HEK293 (cell line): Measurements from ENCODE around the gene ATP5PO.

Experiments used
- HOXA7 ChIP-seq: sonication (generic); formaldehyde crosslinking; IDR thresholded peaks from 2 replicates; pipeline ENCODE4 v1.8.1; 2022; ENCODE audit warnings: missing genetic modification reagents, borderline replicate concordance
- HOXD13 ChIP-seq: sonication (generic); formaldehyde crosslinking; IDR thresholded peaks from 2 replicates; pipeline ENCODE4 v1.8.0; 2022; ENCODE audit warnings: missing genetic modification reagents, borderline replicate concordance
- MEIS1 ChIP-seq: sonication (generic); formaldehyde crosslinking; IDR thresholded peaks from 2 replicates; pipeline ENCODE4 v1.8.1; 2022; ENCODE audit warnings: missing genetic modification reagents, mild to moderate bottlenecking, borderline replicate concordance
- MYNN ChIP-seq: fragments of 450-650 bp; formaldehyde crosslinking; IDR thresholded peaks from 2 replicates; pipeline ENCODE4 v1.5.1; 2016; ENCODE audit warnings: missing biosample characterization, missing genetic modification characterization, borderline replicate concordance
- SP2 ChIP-seq: fragments of 450-650 bp; formaldehyde crosslinking; IDR thresholded peaks from 2 replicates; pipeline ENCODE4 v1.5.1; 2016; ENCODE audit warnings: missing biosample characterization, missing genetic modification characterization
- YY1 ChIP-seq: fragments of 450-650 bp; formaldehyde crosslinking; IDR thresholded peaks from 2 replicates; pipeline ENCODE4 v1.5.1; 2018; ENCODE audit warnings: missing biosample characterization, missing genetic modification characterization
- ZBTB20 ChIP-seq: fragments of 450-650 bp; formaldehyde crosslinking; IDR thresholded peaks from 2 replicates; pipeline ENCODE4 v1.5.1; 2016; ENCODE audit warnings: missing biosample characterization, missing genetic modification characterization
- ZBTB26 ChIP-seq: fragments of 450-650 bp; formaldehyde crosslinking; optimal IDR thresholded peaks from 2 replicates; pipeline ENCODE3; 2016; ENCODE audit warnings: missing biosample characterization, mild to moderate bottlenecking, missing genetic modification characterization
- ZBTB8A ChIP-seq: fragments of 450-650 bp; formaldehyde crosslinking; IDR thresholded peaks from 2 replicates; pipeline ENCODE4 v1.5.1; 2016; ENCODE audit warnings: missing biosample characterization, missing genetic modification characterization
- ZFP3 ChIP-seq: fragments of 450-650 bp; formaldehyde crosslinking; IDR thresholded peaks from 2 replicates; pipeline ENCODE4 v1.5.1; 2016; ENCODE audit warnings: low read depth, missing biosample characterization, missing genetic modification characterization
- ZFP37 ChIP-seq: fragments of 450-650 bp; formaldehyde crosslinking; IDR thresholded peaks from 2 replicates; pipeline ENCODE4 v1.5.1; 2016; ENCODE audit warnings: missing biosample characterization, missing genetic modification characterization
- ZFP41 ChIP-seq: fragments of 450-650 bp; formaldehyde crosslinking; IDR thresholded peaks from 2 replicates; pipeline ENCODE4 v1.5.1; 2016; ENCODE audit warnings: missing biosample characterization, missing genetic modification characterization, borderline replicate concordance
- ZFP69B ChIP-seq: fragments of 450-650 bp; formaldehyde crosslinking; IDR thresholded peaks from 2 replicates; pipeline ENCODE4 v1.5.1; 2016; ENCODE audit warnings: missing biosample characterization, missing genetic modification characterization
- ZIC2 ChIP-seq: fragments of 450-650 bp; formaldehyde crosslinking; IDR thresholded peaks from 2 replicates; pipeline ENCODE4 v1.5.1; 2016; ENCODE audit warnings: missing biosample characterization, missing genetic modification characterization
- ZNF114 ChIP-seq: fragments of 450-650 bp; formaldehyde crosslinking; IDR thresholded peaks from 2 replicates; pipeline ENCODE4 v1.5.0; 2017; ENCODE audit warnings: missing biosample characterization, missing genetic modification characterization
- ZNF175 ChIP-seq: fragments of 450-650 bp; formaldehyde crosslinking; IDR thresholded peaks from 2 replicates; pipeline ENCODE4 v1.5.1; 2016; ENCODE audit warnings: missing biosample characterization, missing genetic modification characterization
- ZNF214 ChIP-seq: fragments of 450-650 bp; formaldehyde crosslinking; IDR thresholded peaks from 2 replicates; pipeline ENCODE4 v1.5.1; 2017; ENCODE audit warnings: missing biosample characterization, mild to moderate bottlenecking, missing genetic modification characterization, borderline replicate concordance
- ZNF311 ChIP-seq: fragments of 450-650 bp; formaldehyde crosslinking; IDR thresholded peaks from 2 replicates; pipeline ENCODE4 v1.5.1; 2017; ENCODE audit warnings: missing biosample characterization, missing genetic modification characterization, borderline replicate concordance
- ZNF335 ChIP-seq: fragments of 450-650 bp; formaldehyde crosslinking; conservative IDR thresholded peaks from 2 replicates; pipeline ENCODE4 v1.5.1; 2016; ENCODE audit warnings: missing biosample characterization, missing genetic modification characterization
- ZNF350 ChIP-seq: fragments of 450-650 bp; formaldehyde crosslinking; IDR thresholded peaks from 2 replicates; pipeline ENCODE4 v1.5.0; 2017; ENCODE audit warnings: missing biosample characterization, mild to moderate bottlenecking, missing genetic modification characterization
- ZNF366 ChIP-seq: fragments of 450-650 bp; formaldehyde crosslinking; conservative IDR thresholded peaks from 2 replicates; pipeline ENCODE4 v1.5.1; 2016; ENCODE audit warnings: missing biosample characterization, missing genetic modification characterization
- ZNF37A ChIP-seq: fragments of 450-650 bp; IDR thresholded peaks from 2 replicates; pipeline ENCODE4 v1.5.1; 2018; ENCODE audit warnings: missing biosample characterization, missing genetic modification characterization
- ZNF394 ChIP-seq: fragments of 450-650 bp; formaldehyde crosslinking; IDR thresholded peaks from 2 replicates; pipeline ENCODE4 v1.5.1; 2016; ENCODE audit warnings: missing biosample characterization, missing genetic modification characterization, mild to moderate bottlenecking, moderate library complexity, borderline replicate concordance
- ZNF501 ChIP-seq: fragments of 450-650 bp; formaldehyde crosslinking; IDR thresholded peaks from 2 replicates; pipeline ENCODE4 v1.5.1; 2016; ENCODE audit warnings: missing biosample characterization, missing genetic modification characterization
- ZNF544 ChIP-seq: fragments of 450-650 bp; formaldehyde crosslinking; IDR thresholded peaks from 2 replicates; pipeline ENCODE4 v1.5.0; 2017; ENCODE audit warnings: missing biosample characterization, missing genetic modification characterization
- ZNF610 ChIP-seq: fragments of 450-650 bp; formaldehyde crosslinking; IDR thresholded peaks from 2 replicates; pipeline ENCODE4 v1.5.1; 2016; ENCODE audit warnings: missing biosample characterization, missing genetic modification characterization, borderline replicate concordance
- ZNF664 ChIP-seq: fragments of 450-650 bp; formaldehyde crosslinking; IDR thresholded peaks from 2 replicates; pipeline ENCODE4 v1.5.1; 2016; ENCODE audit warnings: missing biosample characterization, missing genetic modification characterization
- ZNF701 ChIP-seq: fragments of 450-650 bp; formaldehyde crosslinking; IDR thresholded peaks from 2 replicates; pipeline ENCODE4 v1.5.1; 2016; ENCODE audit warnings: missing biosample characterization, missing genetic modification characterization
- ZNF777 ChIP-seq: fragments of 450-650 bp; formaldehyde crosslinking; IDR thresholded peaks from 2 replicates; pipeline ENCODE4 v1.5.1; 2017; ENCODE audit warnings: missing biosample characterization, missing genetic modification characterization, borderline replicate concordance
- ZNF843 ChIP-seq: fragments of 450-650 bp; formaldehyde crosslinking; IDR thresholded peaks from 2 replicates; pipeline ENCODE4 v1.5.1; 2016; ENCODE audit warnings: missing biosample characterization, missing genetic modification characterization
- ZXDB ChIP-seq: fragments of 450-650 bp; formaldehyde crosslinking; IDR thresholded peaks from 2 replicates; pipeline ENCODE4 v1.5.1; 2016; ENCODE audit warnings: missing biosample characterization, missing genetic modification characterization
- TF ChIP-seq, protein P1 (sequence below): fragments of 450-650 bp; formaldehyde crosslinking; IDR thresholded peaks from 2 replicates; pipeline ENCODE4 v1.5.1; 2016; ENCODE audit warnings: missing biosample characterization, missing genetic modification characterization
- TF ChIP-seq, protein P2 (sequence below): fragments of 450-650 bp; formaldehyde crosslinking; IDR thresholded peaks from 2 replicates; pipeline ENCODE4 v1.5.1; 2016; ENCODE audit warnings: missing biosample characterization, missing genetic modification characterization
- TF ChIP-seq, protein P3 (sequence below): fragments of 450-650 bp; formaldehyde crosslinking; IDR thresholded peaks from 2 replicates; pipeline ENCODE4 v1.5.1; 2016; ENCODE audit warnings: missing biosample characterization, missing genetic modification characterization

Gene ATP5PO

GRCh38 chr21:33915368-33916199 lies at the start of gene ATP5PO (continued):
- TF ChIP-seq ZNF350 (tag by site-specific recombination) (no peak), ZFP41 (no peak), ZNF501 (no peak), ZNF544 (tag by site-specific recombination) (no peak), SP2 (tag by site-specific recombination) (no peak), ZNF610 (0 out of 2 replicates have a peak, but pooled peaks have one; percentile 8), ZFP69B (tag by site-specific recombination) (no peak), ZNF664 (tag by site-specific recombination) (no peak), ZNF37A (tag by site-specific recombination) (no peak), YY1 (tag by site-specific recombination) (peak; percentile 85), ZXDB (tag by site-specific recombination) (peak; percentile 88), ZBTB26 (peak; percentile 91), HOXA7 (no peak), ZBTB20 (tag by site-specific recombination) (peak; percentile 89), ZFP3 (tag by site-specific recombination) (no peak), ZNF175 (no peak), ZNF214 (tag by site-specific recombination) (no peak), ZNF777 (tag by site-specific recombination) (no peak), ZNF114 (no peak), ZFP37 (tag by site-specific recombination) (no peak), ZIC2 (tag by site-specific recombination) (peak; percentile 49; the same call in 1 of the 2 replicates), MEIS1 (CRISPR knock-in tag) (no peak), ZBTB8A (tag by site-specific recombination) (no peak; the same call in 1 of the 2 replicates), ZNF366 (no peak), ZNF843 (tag by site-specific recombination) (no peak), ZNF394 (no peak), ZNF311 (tag by site-specific recombination) (no peak), ZNF701 (tag by site-specific recombination) (no peak), MYNN (tag by site-specific recombination) (no peak), ZNF335 (tag by site-specific recombination) (peak; percentile 97), HOXD13 (CRISPR knock-in tag) (no peak)
- TF ChIP-seq, protein P1, sequence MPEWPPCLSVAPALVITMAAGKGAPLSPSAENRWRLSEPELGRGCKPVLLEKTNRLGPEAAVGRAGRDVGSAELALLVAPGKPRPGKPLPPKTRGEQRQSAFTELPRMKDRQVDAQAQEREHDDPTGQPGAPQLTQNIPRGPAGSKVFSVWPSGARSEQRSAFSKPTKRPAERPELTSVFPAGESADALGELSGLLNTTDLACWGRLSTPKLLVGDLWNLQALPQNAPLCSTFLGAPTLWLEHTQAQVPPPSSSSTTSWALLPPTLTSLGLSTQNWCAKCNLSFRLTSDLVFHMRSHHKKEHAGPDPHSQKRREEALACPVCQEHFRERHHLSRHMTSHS, result no peak
- TF ChIP-seq, protein P2, sequence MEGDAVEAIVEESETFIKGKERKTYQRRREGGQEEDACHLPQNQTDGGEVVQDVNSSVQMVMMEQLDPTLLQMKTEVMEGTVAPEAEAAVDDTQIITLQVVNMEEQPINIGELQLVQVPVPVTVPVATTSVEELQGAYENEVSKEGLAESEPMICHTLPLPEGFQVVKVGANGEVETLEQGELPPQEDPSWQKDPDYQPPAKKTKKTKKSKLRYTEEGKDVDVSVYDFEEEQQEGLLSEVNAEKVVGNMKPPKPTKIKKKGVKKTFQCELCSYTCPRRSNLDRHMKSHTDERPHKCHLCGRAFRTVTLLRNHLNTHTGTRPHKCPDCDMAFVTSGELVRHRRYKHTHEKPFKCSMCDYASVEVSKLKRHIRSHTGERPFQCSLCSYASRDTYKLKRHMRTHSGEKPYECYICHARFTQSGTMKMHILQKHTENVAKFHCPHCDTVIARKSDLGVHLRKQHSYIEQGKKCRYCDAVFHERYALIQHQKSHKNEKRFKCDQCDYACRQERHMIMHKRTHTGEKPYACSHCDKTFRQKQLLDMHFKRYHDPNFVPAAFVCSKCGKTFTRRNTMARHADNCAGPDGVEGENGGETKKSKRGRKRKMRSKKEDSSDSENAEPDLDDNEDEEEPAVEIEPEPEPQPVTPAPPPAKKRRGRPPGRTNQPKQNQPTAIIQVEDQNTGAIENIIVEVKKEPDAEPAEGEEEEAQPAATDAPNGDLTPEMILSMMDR (tag by site-specific recombination), result 0 out of 2 replicates have a peak, but pooled peaks have one; percentile 17
- TF ChIP-seq, protein P3, sequence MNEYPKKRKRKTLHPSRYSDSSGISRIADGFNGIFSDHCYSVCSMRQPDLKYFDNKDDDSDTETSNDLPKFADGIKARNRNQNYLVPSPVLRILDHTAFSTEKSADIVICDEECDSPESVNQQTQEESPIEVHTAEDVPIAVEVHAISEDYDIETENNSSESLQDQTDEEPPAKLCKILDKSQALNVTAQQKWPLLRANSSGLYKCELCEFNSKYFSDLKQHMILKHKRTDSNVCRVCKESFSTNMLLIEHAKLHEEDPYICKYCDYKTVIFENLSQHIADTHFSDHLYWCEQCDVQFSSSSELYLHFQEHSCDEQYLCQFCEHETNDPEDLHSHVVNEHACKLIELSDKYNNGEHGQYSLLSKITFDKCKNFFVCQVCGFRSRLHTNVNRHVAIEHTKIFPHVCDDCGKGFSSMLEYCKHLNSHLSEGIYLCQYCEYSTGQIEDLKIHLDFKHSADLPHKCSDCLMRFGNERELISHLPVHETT (tag by site-specific recombination), result no peak; the same call in 1 of the 2 replicates
